GM12891 (cell line): ENCODE data around the gene PEX26.
"Not testable (repeated sequence)": the region's sequence is repeated elsewhere in the genome, so short reads cannot be mapped to it uniquely, and the experiment has no call there.

Experiments
- DNase-seq: peaks from one replicate; pipeline ENCODE4 v3.0.0; 2011; ENCODE audit warnings: low spot score; ENCODE audit not compliant: insufficient read length
- FAIRE-seq: peaks from 2 replicates; lab custom pipeline; 2011; peaks lifted over from hg19 to GRCh38; lab: Jason Lieb, UNC
- PAX5 ChIP-seq: IDR thresholded peaks from 2 replicates; pipeline ENCODE4 v1.6.1; 2011; ENCODE audit warnings: low read length, moderate library complexity, mild to moderate bottlenecking; ENCODE audit not compliant: insufficient read depth, severe bottlenecking
- POLR2A ChIP-seq: IDR thresholded peaks from 2 replicates; pipeline ENCODE4 v1.6.1; 2011; ENCODE audit warnings: low read depth, low read length, control low read depth
- POLR2AphosphoS5 ChIP-seq: IDR thresholded peaks from 2 replicates; pipeline ENCODE4 v1.6.1; 2011; ENCODE audit warnings: low read depth, low read length, control low read depth
- POU2F2 ChIP-seq: IDR thresholded peaks from 2 replicates; pipeline ENCODE4 v1.6.1; 2011; ENCODE audit warnings: low read depth, mild to moderate bottlenecking, control low read depth, low read length, moderate library complexity
- SPI1 ChIP-seq: IDR thresholded peaks from 2 replicates; pipeline ENCODE4 v1.6.1; 2011; ENCODE audit warnings: low read depth, low read length, control low read depth
- TAF1 ChIP-seq: IDR thresholded peaks from 2 replicates; pipeline ENCODE4 v1.6.1; 2011; ENCODE audit warnings: low read depth, low read length, control low read depth

Gene PEX26

GRCh38 chr22:18057568-18058209, 20.1 kb upstream of the PEX26 start:
- peak; percentile 80 for FAIRE-seq
- TF ChIP-seq POU2F2 (peak; percentile 39; the same call in 1 of the 2 replicates), SPI1 (peak; percentile 91), TAF1 (no peak), PAX5 (no peak)

GRCh38 chr22:18058371-18059093, 19.3 kb upstream of the PEX26 start:
- TF ChIP-seq SPI1: no peak
- no peak for TF ChIP-seq POU2F2
- TF ChIP-seq TAF1: no peak
- TF ChIP-seq PAX5: no peak
- no peak for DNase-seq

More at GRCh38 chr22:18057568-18058209, 20.1 kb upstream of the PEX26 start:
- no peak for DNase-seq

DNA sequence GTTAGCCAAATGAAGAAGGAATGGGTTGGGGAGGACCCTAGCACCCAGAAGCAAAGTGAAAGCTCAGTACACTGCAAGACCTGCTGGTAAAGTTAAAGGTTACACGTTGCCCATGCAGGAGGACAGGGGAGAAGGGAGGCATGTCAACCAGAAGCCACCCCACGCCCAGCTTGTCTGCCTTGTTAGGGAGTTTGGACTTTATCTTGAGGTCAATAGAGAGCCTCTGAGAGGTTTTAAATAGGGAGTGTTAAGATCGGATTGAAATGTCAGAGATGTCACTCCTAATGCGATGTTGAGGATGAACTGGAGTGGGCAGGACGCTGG, 18.7 kb upstream of the PEX26 start:
- TF ChIP-seq SPI1 (no peak), POLR2A (no peak), POU2F2 (no peak), PAX5 (no peak), TAF1 (no peak), POLR2AphosphoS5 (no peak)
- FAIRE-seq (no peak), DNase-seq (no peak)

More at GRCh38 chr22:18058371-18059093, 19.3 kb upstream of the PEX26 start:
- no peak for FAIRE-seq

- DNase-seq: no peak
- no peak for FAIRE-seq
- no peak for TF ChIP-seq TAF1
- TF ChIP-seq POU2F2: no peak
- no peak for TF ChIP-seq PAX5
- TF ChIP-seq SPI1: no peak
- no peak for TF ChIP-seq POLR2A
- no peak for TF ChIP-seq POLR2AphosphoS5
Measured at GRCh38 chr22:18059473-18059872, 18.3 kb upstream of the PEX26 start.

GRCh38 chr22:18059991-18060390, 17.8 kb upstream of the PEX26 start:
- TF ChIP-seq POLR2A (no peak), PAX5 (no peak), POU2F2 (no peak), POLR2AphosphoS5 (no peak), TAF1 (no peak), SPI1 (no peak)
- no peak for DNase-seq
- no peak for FAIRE-seq

- DNase-seq: no peak
- FAIRE-seq: no peak
- TF ChIP-seq TAF1 (no peak), POLR2AphosphoS5 (no peak), SPI1 (no peak), PAX5 (no peak), POU2F2 (no peak), POLR2A (no peak)
Measured at GRCh38 chr22:18060646-18061620, 16.9 kb upstream of the PEX26 start.

DNA sequence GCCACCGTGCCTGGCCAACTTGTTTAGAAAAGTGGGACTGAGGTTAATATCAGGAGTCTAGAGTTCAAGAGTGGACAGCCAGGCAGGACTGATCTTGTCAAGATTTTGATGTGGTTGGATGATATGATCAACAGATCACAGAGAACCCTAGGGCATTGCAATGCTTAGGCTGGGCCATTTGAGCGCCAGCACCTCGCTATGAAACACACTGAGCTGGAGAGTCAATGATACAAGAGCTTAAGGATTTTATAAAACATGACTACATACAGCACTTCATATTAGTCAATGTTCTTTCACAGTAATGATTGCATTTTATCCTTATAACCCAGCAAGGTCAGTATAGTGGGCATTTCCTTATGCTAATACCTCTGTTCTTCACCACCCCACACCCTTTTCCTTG, 15.4 kb upstream of the PEX26 start:
- FAIRE-seq (no peak), DNase-seq (no peak)
- no peak for TF ChIP-seq PAX5
- TF ChIP-seq POU2F2: no peak
- no peak for TF ChIP-seq POLR2AphosphoS5
- TF ChIP-seq POLR2A: no peak
- TF ChIP-seq SPI1: no peak
- TF ChIP-seq TAF1: no peak

- TF ChIP-seq POLR2A: no peak
- no peak for TF ChIP-seq SPI1
- no peak for TF ChIP-seq POU2F2
- TF ChIP-seq POLR2AphosphoS5: no peak
- TF ChIP-seq TAF1: no peak
- no peak for TF ChIP-seq PAX5
- DNase-seq: no peak
- FAIRE-seq: no peak
Measured at GRCh38 chr22:18063306-18063705, 14.5 kb upstream of the PEX26 start.

DNA sequence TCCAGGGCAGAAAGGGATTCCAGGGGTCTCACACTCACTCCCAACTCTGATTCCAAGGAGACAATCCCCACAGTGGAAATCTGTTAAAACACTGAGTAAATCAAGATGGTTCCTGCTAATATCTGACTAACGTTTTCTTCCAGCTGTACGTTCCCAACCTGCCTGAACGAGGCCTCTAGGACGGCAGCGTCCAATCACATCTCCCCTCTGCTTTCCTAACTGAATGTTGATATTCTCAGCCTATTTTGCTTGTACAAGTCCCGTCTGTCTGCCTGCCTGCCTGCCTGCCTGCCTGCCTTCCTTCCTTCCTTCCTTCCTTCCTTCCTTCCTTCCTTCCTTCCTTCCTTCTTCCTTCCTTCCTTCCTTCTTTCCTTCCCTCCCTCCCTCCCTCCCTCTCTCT, 14.1 kb upstream of the PEX26 start:
- not testable (repeated sequence) for DNase-seq, FAIRE-seq

GRCh38 chr22:18064636-18065035, 13.2 kb upstream of the PEX26 start:
- TF ChIP-seq SPI1: no peak
- TF ChIP-seq POU2F2: no peak
- no peak for TF ChIP-seq POLR2AphosphoS5
- no peak for TF ChIP-seq TAF1
- no peak for TF ChIP-seq PAX5
- TF ChIP-seq POLR2A: no peak
- FAIRE-seq (no peak), DNase-seq (no peak)
